ENCODE data around the gene HTRA3.

The HTRA3 gene

GRCh38 chr4:8343262-8343966 is 73.9 kb downstream of the HTRA3 start:
- H3K79me2 ChIP-seq (ENCODE audit: low read length), result no peaks in the 10 kb centered on the region

GRCh38 chr4:8343967-8344331 is 74.4 kb downstream of the HTRA3 start:
- Histone ChIP-seq H2AFZ (ENCODE audit: low read depth, low read length) (no peak overlapping the region), H3K79me2 (ENCODE audit: low read length) (no peaks in the 10 kb centered on the region), H3K4me1 (ENCODE audit: low read length) (peaks cover 8% of the 10 kb centered on the region; the same call in 1 of the 2 replicates), H3K4me2 (ENCODE audit: low read length) (no peak overlapping the region), H3K27ac (ENCODE audit: low read length) (no peak overlapping the region), H3K9me3 (ENCODE audit: insufficient read depth, low read length) (no peaks in the 10 kb centered on the region), H3K27me3 (ENCODE audit: low read depth, low read length) (peaks cover 3% of the 10 kb centered on the region; the same call in 1 of the 2 replicates), H3K9ac (ENCODE audit: low read length) (no peak overlapping the region), H4K20me1 (ENCODE audit: insufficient read depth, low read length) (no peaks in the 10 kb centered on the region), H3K36me3 (replicated peaks; ENCODE audit: low read depth, low read length) (no peaks in the 10 kb centered on the region), H3K4me3 (ENCODE audit: low read length) (no peak overlapping the region)
- TF ChIP-seq CTCF (IDR thresholded peaks at IDR 0.05; ENCODE audit: low read depth, low read length) (no peak), EZH2phosphoT487 (IDR thresholded peaks at IDR 0.05; ENCODE audit: low read depth) (no peak)

More at GRCh38 chr4:8343262-8343966, 73.9 kb downstream of the HTRA3 start:
- no peak overlapping the region for H3K9ac ChIP-seq (ENCODE audit: low read length)
- TF ChIP-seq EZH2phosphoT487 (IDR thresholded peaks at IDR 0.05; ENCODE audit: low read depth) (no peak), CTCF (IDR thresholded peaks at IDR 0.05; ENCODE audit: low read depth, low read length) (no peak)
- H3K27me3 ChIP-seq (ENCODE audit: low read depth, low read length), result peaks cover 3% of the 10 kb centered on the region; the same call in 1 of the 2 replicates
- no peak overlapping the region for H3K4me3 ChIP-seq (ENCODE audit: low read length)
- H3K4me2 ChIP-seq (ENCODE audit: low read length), result no peak overlapping the region
- H2AFZ ChIP-seq (ENCODE audit: low read depth, low read length), result no peak overlapping the region
- H4K20me1 ChIP-seq (ENCODE audit: insufficient read depth, low read length), result no peaks in the 10 kb centered on the region
- H3K36me3 ChIP-seq (replicated peaks; ENCODE audit: low read depth, low read length), result no peaks in the 10 kb centered on the region
- peaks cover 12% of the 10 kb centered on the region for H3K4me1 ChIP-seq (ENCODE audit: low read length)
- no peaks in the 10 kb centered on the region for H3K9me3 ChIP-seq (ENCODE audit: insufficient read depth, low read length)
- no peak overlapping the region for H3K27ac ChIP-seq (ENCODE audit: low read length)

- H4K20me1 ChIP-seq (ENCODE audit: insufficient read depth, low read length), result no peaks in the 10 kb centered on the region
- H3K36me3 ChIP-seq (replicated peaks; ENCODE audit: low read depth, low read length), result no peaks in the 10 kb centered on the region
- no peak overlapping the region for H3K4me2 ChIP-seq (ENCODE audit: low read length)
- H3K27ac ChIP-seq (ENCODE audit: low read length), result no peak overlapping the region
- no peak overlapping the region for H3K9ac ChIP-seq (ENCODE audit: low read length)
- H3K27me3 ChIP-seq (ENCODE audit: low read depth, low read length), result peaks cover under 1% of the 10 kb centered on the region; the same call in 1 of the 2 replicates
- no peak overlapping the region for H2AFZ ChIP-seq (ENCODE audit: low read depth, low read length)
- TF ChIP-seq CTCF (IDR thresholded peaks at IDR 0.05; ENCODE audit: low read depth, low read length) (no peak), EZH2phosphoT487 (IDR thresholded peaks at IDR 0.05; ENCODE audit: low read depth) (no peak)
- no peaks in the 10 kb centered on the region for H3K79me2 ChIP-seq (ENCODE audit: low read length)
- H3K9me3 ChIP-seq (ENCODE audit: insufficient read depth, low read length), result no peaks in the 10 kb centered on the region
- no peak overlapping the region for H3K4me3 ChIP-seq (ENCODE audit: low read length)
- H3K4me1 ChIP-seq (ENCODE audit: low read length), result peaks cover 5% of the 10 kb centered on the region; the same call in 1 of the 2 replicates
These were observed 74.8 kb downstream of the HTRA3 start for GRCh38 chr4:8344377-8344776.

GRCh38 chr4:8345053-8345945 is 75.7 kb downstream of the HTRA3 start:
- H3K9ac ChIP-seq (ENCODE audit: low read length), result no peak overlapping the region
- H3K27me3 ChIP-seq (ENCODE audit: low read depth, low read length), result no peaks in the 10 kb centered on the region
- no peak for TF ChIP-seq EZH2phosphoT487 (IDR thresholded peaks at IDR 0.05; ENCODE audit: low read depth)
- TF ChIP-seq CTCF (IDR thresholded peaks at IDR 0.05; ENCODE audit: low read depth, low read length), result no peak
- H3K4me3 ChIP-seq (ENCODE audit: low read length), result no peak overlapping the region
- H4K20me1 ChIP-seq (ENCODE audit: insufficient read depth, low read length), result no peaks in the 10 kb centered on the region
- H3K27ac ChIP-seq (ENCODE audit: low read length), result no peak overlapping the region
- peaks cover 5% of the 10 kb centered on the region; the same call in 1 of the 2 replicates for H3K4me1 ChIP-seq (ENCODE audit: low read length)
- no peak overlapping the region for H2AFZ ChIP-seq (ENCODE audit: low read depth, low read length)
- no peaks in the 10 kb centered on the region for H3K36me3 ChIP-seq (replicated peaks; ENCODE audit: low read depth, low read length)
- no peak overlapping the region for H3K4me2 ChIP-seq (ENCODE audit: low read length)
- H3K9me3 ChIP-seq (ENCODE audit: insufficient read depth, low read length), result no peaks in the 10 kb centered on the region
- no peaks in the 10 kb centered on the region for H3K79me2 ChIP-seq (ENCODE audit: low read length)
